ENCODE data around the gene CRABP2.

DNA sequence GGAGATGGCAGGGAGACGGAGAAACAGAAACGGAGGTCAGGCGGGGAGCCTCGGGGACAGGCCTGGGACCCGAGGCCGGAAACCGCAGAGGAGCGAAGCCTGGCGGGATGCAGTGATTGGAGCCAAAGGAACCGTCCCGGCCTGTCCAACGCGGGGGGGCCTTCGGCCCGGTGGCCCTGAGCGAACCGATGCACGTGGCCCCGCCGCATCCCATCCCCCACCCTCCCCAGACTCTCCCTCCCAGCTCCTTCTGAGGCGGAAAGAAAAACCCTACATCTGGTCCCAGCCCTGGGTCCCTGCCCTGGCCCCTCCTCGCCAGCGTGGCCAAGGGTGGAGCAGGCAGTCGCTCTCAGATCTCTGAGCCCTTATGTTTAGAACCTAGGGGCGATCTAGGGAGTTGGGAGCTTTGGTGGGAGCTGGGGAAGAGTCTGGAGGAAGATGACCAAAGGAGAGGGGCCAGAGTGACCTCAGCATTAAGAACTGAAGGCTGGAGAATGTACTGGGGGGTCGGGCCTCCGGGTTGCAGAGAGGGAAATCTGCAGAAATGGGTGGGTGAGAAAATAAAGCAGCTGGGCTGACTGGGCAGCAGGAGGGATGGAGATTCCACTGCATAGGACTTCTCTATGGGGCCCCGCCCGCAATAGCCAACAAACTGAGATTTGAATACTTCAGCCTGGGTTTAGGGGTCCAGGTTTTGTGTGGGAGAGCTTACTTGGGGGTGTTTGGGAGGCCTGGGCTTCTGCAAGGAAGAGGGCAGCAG lies 1.5 kb upstream of the CRABP2 start:
- TF ChIP-seq, protein P1, sequence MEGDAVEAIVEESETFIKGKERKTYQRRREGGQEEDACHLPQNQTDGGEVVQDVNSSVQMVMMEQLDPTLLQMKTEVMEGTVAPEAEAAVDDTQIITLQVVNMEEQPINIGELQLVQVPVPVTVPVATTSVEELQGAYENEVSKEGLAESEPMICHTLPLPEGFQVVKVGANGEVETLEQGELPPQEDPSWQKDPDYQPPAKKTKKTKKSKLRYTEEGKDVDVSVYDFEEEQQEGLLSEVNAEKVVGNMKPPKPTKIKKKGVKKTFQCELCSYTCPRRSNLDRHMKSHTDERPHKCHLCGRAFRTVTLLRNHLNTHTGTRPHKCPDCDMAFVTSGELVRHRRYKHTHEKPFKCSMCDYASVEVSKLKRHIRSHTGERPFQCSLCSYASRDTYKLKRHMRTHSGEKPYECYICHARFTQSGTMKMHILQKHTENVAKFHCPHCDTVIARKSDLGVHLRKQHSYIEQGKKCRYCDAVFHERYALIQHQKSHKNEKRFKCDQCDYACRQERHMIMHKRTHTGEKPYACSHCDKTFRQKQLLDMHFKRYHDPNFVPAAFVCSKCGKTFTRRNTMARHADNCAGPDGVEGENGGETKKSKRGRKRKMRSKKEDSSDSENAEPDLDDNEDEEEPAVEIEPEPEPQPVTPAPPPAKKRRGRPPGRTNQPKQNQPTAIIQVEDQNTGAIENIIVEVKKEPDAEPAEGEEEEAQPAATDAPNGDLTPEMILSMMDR (IDR thresholded peaks at IDR 0.05; ENCODE audit: borderline replicate concordance, extremely low read depth, low read length, poor library complexity, severe bottlenecking) = no peak
- TF ChIP-seq EZH2 (IDR thresholded peaks at IDR 0.05; ENCODE audit: borderline replicate concordance, low read depth, low read length, severe bottlenecking) = peak; percentile 2
